T-helper 1 cell treated with Interleukin-12 subunit alpha and Interleukin-12 subunit beta and Interleukin-4 antibody, amounts not matched to agents 30 μg/mL and 1 μg/mL, for 36 hours (primary cell): Measurements from ENCODE around the gene PRIM1.
"Not testable (repeated sequence)": the region's sequence is repeated elsewhere in the genome, so short reads cannot be mapped to it uniquely, and the experiment has no call there.

Experiments
- H3K27ac Mint-ChIP-seq: one replicate; pipeline ENCODE4 v1.8.0; 2021; ENCODE audit warnings: mild to moderate bottlenecking, mixed read lengths
- H3K27me3 Mint-ChIP-seq: one replicate; pipeline ENCODE4 v1.8.0; 2021; ENCODE audit warnings: low read depth, mixed read lengths
- H3K36me3 Mint-ChIP-seq: one replicate; pipeline ENCODE4 v1.8.0; 2021; ENCODE audit warnings: low read depth, mixed read lengths
- H3K4me1 Mint-ChIP-seq: one replicate; pipeline ENCODE4 v1.8.0; 2021; ENCODE audit warnings: low read depth, mixed read lengths
- H3K4me3 Mint-ChIP-seq: one replicate; pipeline ENCODE4 v1.8.0; 2021; ENCODE audit warnings: mild to moderate bottlenecking, moderate library complexity, mixed read lengths
- H3K9me3 Mint-ChIP-seq: one replicate; pipeline ENCODE4 v1.8.0; 2021; ENCODE audit warnings: mixed read lengths

Gene PRIM1

GRCh38 chr12:56773113-56773512 is 21.0 kb upstream of the PRIM1 start:
- Mint-ChIP-seq H3K4me1 (no peaks in the 10 kb centered on the region), H3K27ac (no peak overlapping the region), H3K36me3 (no peaks in the 10 kb centered on the region), H3K27me3 (no peaks in the 10 kb centered on the region), H3K4me3 (no peak overlapping the region), H3K9me3 (no peaks in the 10 kb centered on the region)

GRCh38 chr12:56772625-56773024 is 20.5 kb upstream of the PRIM1 start:
- H3K27me3 Mint-ChIP-seq, result no peaks in the 10 kb centered on the region
- H3K36me3 Mint-ChIP-seq, result no peaks in the 10 kb centered on the region
- no peak overlapping the region for H3K27ac Mint-ChIP-seq
- H3K4me1 Mint-ChIP-seq, result no peaks in the 10 kb centered on the region
- no peak overlapping the region for H3K4me3 Mint-ChIP-seq
- no peaks in the 10 kb centered on the region for H3K9me3 Mint-ChIP-seq

- Mint-ChIP-seq H3K4me3 (no peak overlapping the region), H3K4me1 (no peaks in the 10 kb centered on the region), H3K9me3 (no peaks in the 10 kb centered on the region), H3K27me3 (no peaks in the 10 kb centered on the region), H3K36me3 (no peaks in the 10 kb centered on the region), H3K27ac (no peak overlapping the region)
Observed at GRCh38 chr12:56769868-56770267, 17.7 kb upstream of the PRIM1 start.

- no peaks in the 10 kb centered on the region for H3K27me3 Mint-ChIP-seq
- no peaks in the 10 kb centered on the region for H3K4me1 Mint-ChIP-seq
Observed at GRCh38 chr12:56768424-56768823, 16.3 kb upstream of the PRIM1 start.

GRCh38 chr12:56766535-56766934 is 14.4 kb upstream of the PRIM1 start:
- Mint-ChIP-seq H3K27me3 (no peaks in the 10 kb centered on the region), H3K9me3 (no peaks in the 10 kb centered on the region), H3K4me3 (no peak overlapping the region), H3K27ac (no peak overlapping the region), H3K36me3 (no peaks in the 10 kb centered on the region), H3K4me1 (no peaks in the 10 kb centered on the region)

More at GRCh38 chr12:56768424-56768823, 16.3 kb upstream of the PRIM1 start:
- Mint-ChIP-seq H3K9me3 (no peaks in the 10 kb centered on the region), H3K36me3 (no peaks in the 10 kb centered on the region), H3K4me3 (no peak overlapping the region), H3K27ac (no peak overlapping the region)

GRCh38 chr12:56763753-56764657 is 11.9 kb upstream of the PRIM1 start:
- no peak overlapping the region for H3K4me3 Mint-ChIP-seq
- no peaks in the 10 kb centered on the region for H3K36me3 Mint-ChIP-seq
- H3K27me3 Mint-ChIP-seq, result peaks cover 10% of the 10 kb centered on the region
- H3K9me3 Mint-ChIP-seq, result peaks cover under 1% of the 10 kb centered on the region
- no peak overlapping the region for H3K27ac Mint-ChIP-seq
- no peaks in the 10 kb centered on the region for H3K4me1 Mint-ChIP-seq

- Mint-ChIP-seq H3K36me3 (no peaks in the 10 kb centered on the region), H3K4me1 (peaks cover 5% of the 10 kb centered on the region), H3K4me3 (no peak overlapping the region), H3K27ac (no peak overlapping the region), H3K9me3 (peaks cover 5% of the 10 kb centered on the region), H3K27me3 (peaks cover 14% of the 10 kb centered on the region)
Observed at GRCh38 chr12:56761812-56762211, 9.7 kb upstream of the PRIM1 start.

GRCh38 chr12:56760460-56760859 is 8.3 kb upstream of the PRIM1 start:
- Mint-ChIP-seq H3K4me1 (peaks cover 6% of the 10 kb centered on the region), H3K4me3 (no peak overlapping the region), H3K27me3 (peaks cover 14% of the 10 kb centered on the region), H3K9me3 (peaks cover 5% of the 10 kb centered on the region), H3K27ac (no peak overlapping the region), H3K36me3 (no peaks in the 10 kb centered on the region)

- peaks cover 14% of the 10 kb centered on the region for H3K27me3 Mint-ChIP-seq
- peaks cover 5% of the 10 kb centered on the region for H3K9me3 Mint-ChIP-seq
- H3K36me3 Mint-ChIP-seq, result no peaks in the 10 kb centered on the region
- H3K4me1 Mint-ChIP-seq, result peaks cover 6% of the 10 kb centered on the region
- no peak overlapping the region for H3K4me3 Mint-ChIP-seq
- no peak overlapping the region for H3K27ac Mint-ChIP-seq
Observed at GRCh38 chr12:56759263-56759908, 7.3 kb upstream of the PRIM1 start.

GRCh38 chr12:56758728-56759262 is 6.7 kb upstream of the PRIM1 start:
- no peak overlapping the region for H3K4me3 Mint-ChIP-seq
- no peak overlapping the region for H3K27ac Mint-ChIP-seq
- no peaks in the 10 kb centered on the region for H3K36me3 Mint-ChIP-seq
- H3K9me3 Mint-ChIP-seq, result peaks cover 5% of the 10 kb centered on the region
- H3K4me1 Mint-ChIP-seq, result peaks cover 6% of the 10 kb centered on the region
- H3K27me3 Mint-ChIP-seq, result peaks cover 14% of the 10 kb centered on the region

GRCh38 chr12:56757971-56758370 is 5.8 kb upstream of the PRIM1 start:
- not testable (repeated sequence) for H3K9me3 Mint-ChIP-seq, H3K4me3 Mint-ChIP-seq, H3K27ac Mint-ChIP-seq, H3K4me1 Mint-ChIP-seq, H3K36me3 Mint-ChIP-seq
- H3K27me3 Mint-ChIP-seq, result peaks cover 14% of the 10 kb centered on the region

- peaks cover 19% of the 10 kb centered on the region for H3K36me3 Mint-ChIP-seq
- H3K27me3 Mint-ChIP-seq, result no peaks in the 10 kb centered on the region
- H3K27ac Mint-ChIP-seq, result peak overlapping the region; percentile 28
- no peak overlapping the region for H3K4me3 Mint-ChIP-seq
- peaks cover under 1% of the 10 kb centered on the region for H3K9me3 Mint-ChIP-seq
- H3K4me1 Mint-ChIP-seq, result peaks cover 31% of the 10 kb centered on the region
Observed at GRCh38 chr12:56753566-56753965, 1.4 kb upstream of the PRIM1 start.

GRCh38 chr12:56750596-56750995 is 1.5 kb downstream of the PRIM1 start:
- not testable (repeated sequence) for H3K27me3 Mint-ChIP-seq, H3K9me3 Mint-ChIP-seq
- H3K27ac Mint-ChIP-seq, result peak overlapping the region; percentile 98
- peaks cover 32% of the 10 kb centered on the region for H3K36me3 Mint-ChIP-seq
- peak overlapping the region; percentile 59 for H3K4me3 Mint-ChIP-seq
- H3K4me1 Mint-ChIP-seq, result peaks cover 40% of the 10 kb centered on the region

- H3K4me3 Mint-ChIP-seq, result peak overlapping the region; percentile 73
- peak overlapping the region; percentile 72 for H3K27ac Mint-ChIP-seq
- H3K9me3 Mint-ChIP-seq, result no peaks in the 10 kb centered on the region
- H3K36me3 Mint-ChIP-seq, result peaks cover 32% of the 10 kb centered on the region
- peaks cover 40% of the 10 kb centered on the region for H3K4me1 Mint-ChIP-seq
- no peaks in the 10 kb centered on the region for H3K27me3 Mint-ChIP-seq
Observed at GRCh38 chr12:56749853-56750252, 2.3 kb downstream of the PRIM1 start.

GRCh38 chr12:56749359-56749758 is 2.8 kb downstream of the PRIM1 start:
- peaks cover 40% of the 10 kb centered on the region for H3K4me1 Mint-ChIP-seq
- H3K27me3 Mint-ChIP-seq, result no peaks in the 10 kb centered on the region
- no peaks in the 10 kb centered on the region for H3K9me3 Mint-ChIP-seq
- H3K27ac Mint-ChIP-seq, result peak overlapping the region; percentile 72
- peak overlapping the region; percentile 73 for H3K4me3 Mint-ChIP-seq
- peaks cover 32% of the 10 kb centered on the region for H3K36me3 Mint-ChIP-seq
